Measurements from ENCODE around the gene PROX1. TPM values are rescaled to one million over a fixed set of nuclear protein-coding genes. Genes with fewer than 3 reads are reported as not detected.

Gene PROX1
- total RNA-seq, 1 donor from 2014 or later = 5.0 TPM

DNA sequence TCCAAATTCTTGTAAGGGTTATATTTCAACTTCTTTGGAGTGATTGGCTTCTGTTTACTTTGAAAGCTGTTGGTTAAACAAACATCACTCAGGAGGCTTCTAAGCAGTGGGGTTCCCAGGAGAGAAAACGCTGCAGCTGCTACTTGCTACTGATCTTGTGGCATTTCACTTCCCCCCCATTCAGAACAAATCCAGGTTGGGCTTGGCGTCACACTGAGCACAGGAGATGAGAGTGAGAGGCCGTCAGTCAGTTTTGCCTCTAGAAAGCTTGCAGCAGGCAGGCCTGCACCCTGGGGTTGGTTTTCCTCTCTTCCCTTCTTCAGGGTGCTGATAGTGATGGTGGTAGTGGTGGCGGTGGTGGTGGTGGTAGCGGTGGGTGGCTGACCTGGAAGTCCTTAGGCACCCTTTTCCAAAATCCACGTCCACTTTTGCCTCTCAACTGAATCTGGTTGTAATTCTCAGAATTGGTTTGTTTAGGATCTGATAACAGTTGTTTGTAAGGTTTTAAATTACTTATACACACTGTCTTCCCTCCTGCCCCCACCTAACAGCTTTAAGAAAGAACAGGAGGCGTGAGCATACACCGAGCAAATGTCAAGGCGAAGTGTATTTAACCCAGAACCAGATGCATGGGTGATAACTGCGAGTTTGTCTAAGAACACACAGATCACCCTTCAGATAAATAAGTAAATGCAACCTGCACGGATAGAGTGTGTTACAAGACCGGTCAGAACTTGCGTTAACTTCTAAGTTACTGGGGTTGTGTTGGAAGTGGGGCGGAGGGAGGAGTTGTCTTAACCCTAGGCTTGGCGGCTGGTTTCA, 3.2 kb upstream of the PROX1 start:
- H3K27me3 Mint-ChIP-seq (ENCODE audit: insufficient read depth, low read depth) = peaks cover 75% of the 10 kb centered on the region
- peaks cover 56% of the 10 kb centered on the region for H3K4me1 Mint-ChIP-seq
- H3K9ac ChIP-seq = no peak overlapping the region
- no peaks in the 10 kb centered on the region for H3K9me3 ChIP-seq (ENCODE audit: low read depth)
- H3K27me3 ChIP-seq = peaks cover 94% of the 10 kb centered on the region
- H3K27ac Mint-ChIP-seq = no peak overlapping the region
- no peaks in the 10 kb centered on the region for H3K36me3 Mint-ChIP-seq
- H3K4me2 ChIP-seq = peak overlapping the region; percentile 97
- H3K4me3 Mint-ChIP-seq = peak overlapping the region; percentile 97
- peak overlapping the region; percentile 77 for H3K4me3 ChIP-seq
- H3K27ac ChIP-seq = no peak overlapping the region
- no peaks in the 10 kb centered on the region for H3K79me2 ChIP-seq (ENCODE audit: low read depth)
- peaks cover 34% of the 10 kb centered on the region for H4K20me1 ChIP-seq (ENCODE audit: low read depth)
- H3K9me3 Mint-ChIP-seq = no peaks in the 10 kb centered on the region
- DNase-seq (ENCODE audit: low spot score) = peak; percentile 80
- H3K36me3 ChIP-seq = no peaks in the 10 kb centered on the region
- H3K4me1 ChIP-seq = peaks cover 71% of the 10 kb centered on the region
- peaks cover 78% of the 10 kb centered on the region for H3F3A ChIP-seq (ENCODE audit: low read depth)
- TF ChIP-seq CTCF (IDR thresholded peaks at IDR 0.05) (no peak), EZH2phosphoT487 (IDR thresholded peaks at IDR 0.05) (no peak)
- no peak overlapping the region for H2AFZ ChIP-seq (replicated peaks)

DNA sequence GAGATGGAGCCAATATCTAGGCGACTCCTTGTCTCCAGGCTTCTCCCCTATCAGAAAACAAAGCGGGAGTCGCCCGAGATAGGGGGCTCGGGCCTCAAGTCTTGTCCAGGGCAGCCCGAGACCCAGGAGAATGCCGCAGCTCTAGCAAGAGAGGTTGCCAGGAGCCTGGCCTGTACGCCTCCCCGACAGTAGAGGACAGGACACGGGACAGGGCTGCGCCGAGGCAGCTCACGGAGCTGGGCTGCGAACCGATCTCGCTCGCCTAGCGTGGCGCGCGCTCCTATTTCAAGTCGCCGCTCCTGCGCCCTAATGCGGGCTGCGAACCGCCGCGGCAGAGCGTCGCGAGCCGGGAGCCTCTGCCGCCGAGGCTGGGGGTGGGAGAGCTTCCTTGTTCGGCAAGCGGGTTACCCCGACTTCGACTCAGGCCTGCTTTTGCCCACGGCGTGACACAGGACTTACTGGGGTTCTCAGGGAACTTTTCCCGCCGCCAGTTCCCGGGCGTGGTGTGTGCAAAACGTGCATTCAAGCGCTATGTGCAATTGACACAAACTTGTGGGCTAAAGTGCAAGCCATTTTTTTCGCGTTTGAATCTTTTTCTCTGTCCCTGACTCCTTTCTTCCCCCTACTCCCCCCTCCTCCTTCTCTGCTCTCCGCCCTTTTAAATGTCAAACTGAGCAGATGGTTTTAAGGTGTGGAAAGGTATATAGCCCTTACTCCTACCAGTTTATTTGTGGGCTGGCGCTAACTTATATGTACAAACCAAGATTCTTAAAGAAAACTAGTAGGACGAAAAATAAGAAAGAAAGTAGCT, 2.4 kb upstream of the PROX1 start:
- no peaks in the 10 kb centered on the region for H3K36me3 ChIP-seq
- Mint-ChIP-seq H3K9me3 (no peaks in the 10 kb centered on the region), H3K4me3 (peak overlapping the region; percentile 97), H3K36me3 (no peaks in the 10 kb centered on the region), H3K4me1 (peaks cover 62% of the 10 kb centered on the region), H3K27ac (no peak overlapping the region), H3K27me3 (ENCODE audit: insufficient read depth, low read depth) (peaks cover 81% of the 10 kb centered on the region)
- no peak overlapping the region for H3K9ac ChIP-seq
- TF ChIP-seq EZH2 (IDR thresholded peaks at IDR 0.05) = peak; percentile 81
- no peak for TF ChIP-seq CTCF (IDR thresholded peaks at IDR 0.05)
- TF ChIP-seq EZH2phosphoT487 (IDR thresholded peaks at IDR 0.05) = peak; percentile 76
- H3F3A ChIP-seq (ENCODE audit: low read depth) = peaks cover 78% of the 10 kb centered on the region
- DNase-seq (ENCODE audit: low spot score) = peak; percentile 83
- peaks cover 94% of the 10 kb centered on the region for H3K27me3 ChIP-seq
- H2AFZ ChIP-seq (replicated peaks) = no peak overlapping the region
- H3K79me2 ChIP-seq (ENCODE audit: low read depth) = no peaks in the 10 kb centered on the region
- H3K4me1 ChIP-seq = peaks cover 74% of the 10 kb centered on the region
- no peaks in the 10 kb centered on the region for H3K9me3 ChIP-seq (ENCODE audit: low read depth)
- H3K27ac ChIP-seq = no peak overlapping the region
- H3K4me3 ChIP-seq = peak overlapping the region; percentile 77
- H3K4me2 ChIP-seq = peak overlapping the region; percentile 97
- H4K20me1 ChIP-seq (ENCODE audit: low read depth) = peaks cover 34% of the 10 kb centered on the region

- H3K4me1 Mint-ChIP-seq = peaks cover 61% of the 10 kb centered on the region
- Histone ChIP-seq H3K4me2 (peak overlapping the region; percentile 97), H3K4me3 (peak overlapping the region; percentile 77)
These were observed 1.5 kb upstream of the PROX1 start for GRCh38 chr1:213986020-213986924.

More at GRCh38 chr1:213986020-213986924, 1.5 kb upstream of the PROX1 start:
- Mint-ChIP-seq H3K27me3 (ENCODE audit: insufficient read depth, low read depth) (peaks cover 77% of the 10 kb centered on the region), H3K36me3 (no peaks in the 10 kb centered on the region), H3K4me3 (peak overlapping the region; percentile 97), H3K9me3 (no peaks in the 10 kb centered on the region), H3K27ac (no peak overlapping the region)
- Histone ChIP-seq H3K9me3 (ENCODE audit: low read depth) (no peaks in the 10 kb centered on the region), H3K9ac (no peak overlapping the region), H3K79me2 (ENCODE audit: low read depth) (no peaks in the 10 kb centered on the region), H3K27me3 (peaks cover 94% of the 10 kb centered on the region), H4K20me1 (ENCODE audit: low read depth) (peaks cover 34% of the 10 kb centered on the region), H3K36me3 (no peaks in the 10 kb centered on the region), H2AFZ (replicated peaks) (no peak overlapping the region), H3F3A (ENCODE audit: low read depth) (peaks cover 71% of the 10 kb centered on the region), H3K27ac (no peak overlapping the region), H3K4me1 (peaks cover 66% of the 10 kb centered on the region)
- peak; percentile 26 for DNase-seq (ENCODE audit: low spot score)
- peak; percentile 90 for TF ChIP-seq EZH2 (IDR thresholded peaks at IDR 0.05)
- TF ChIP-seq EZH2phosphoT487 (IDR thresholded peaks at IDR 0.05) = peak; percentile 65
- TF ChIP-seq CTCF (IDR thresholded peaks at IDR 0.05) = no peak

Data from neural progenitor cell (in vitro differentiated cells).